GM12872 (cell line): Measurements from ENCODE around the gene FBXW8.

Source experiments
- CTCF ChIP-seq: IDR thresholded peaks from 3 replicates; pipeline ENCODE4 v1.5.1; 2011; ENCODE audit warnings: low read depth, mild to moderate bottlenecking, low read length, moderate library complexity; ENCODE audit not compliant: insufficient read depth

FBXW8 gene

GRCh38 chr12:117022465-117022864 lies 111.7 kb downstream of the FBXW8 start:
- no peak for TF ChIP-seq CTCF

- TF ChIP-seq CTCF = no peak
Observed at GRCh38 chr12:117023998-117024960, 113.5 kb downstream of the FBXW8 start.

- no peak for TF ChIP-seq CTCF
Observed at GRCh38 chr12:117024961-117025480, 114.3 kb downstream of the FBXW8 start.

GRCh38 chr12:117025481-117026151 lies 114.9 kb downstream of the FBXW8 start:
- TF ChIP-seq CTCF = peak; percentile 83

- TF ChIP-seq CTCF = no peak
Observed at GRCh38 chr12:117026343-117026742, 115.6 kb downstream of the FBXW8 start.

GRCh38 chr12:117026921-117027250 lies 116.1 kb downstream of the FBXW8 start:
- TF ChIP-seq CTCF = no peak

GRCh38 chr12:117027251-117028086 lies 116.7 kb downstream of the FBXW8 start:
- TF ChIP-seq CTCF = no peak
